Measurements from ENCODE around the gene MTTP.

DNA sequence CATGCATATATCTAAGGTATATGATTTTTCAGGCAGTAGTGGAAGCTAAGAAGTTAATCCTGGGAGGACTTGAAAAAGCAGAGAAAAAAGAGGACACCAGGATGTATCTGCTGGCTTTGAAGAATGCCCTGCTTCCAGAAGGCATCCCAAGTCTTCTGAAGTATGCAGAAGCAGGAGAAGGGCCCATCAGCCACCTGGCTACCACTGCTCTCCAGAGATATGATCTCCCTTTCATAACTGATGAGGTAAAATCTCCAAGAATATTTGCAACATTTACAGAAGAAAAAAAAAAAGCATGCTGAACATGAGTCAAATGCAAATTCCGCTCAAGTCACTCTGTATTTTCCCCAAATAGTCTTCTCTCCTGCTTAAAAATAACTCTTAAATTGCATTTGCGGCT lies 32.1 kb downstream of the MTTP start:
- TF ChIP-seq CTCF (conservative IDR thresholded peaks at IDR 0.05; ENCODE audit: low read length): no peak
- no peak for TF ChIP-seq EZH2phosphoT487 (IDR thresholded peaks at IDR 0.05; ENCODE audit: borderline replicate concordance, low read depth, low read length)

Measured in OCI-LY7 (cell line).